ENCODE data around the gene PHGDH. TPM values are rescaled to one million over a fixed set of nuclear protein-coding genes. Genes with fewer than 3 reads are reported as not detected.
A peak's percentile ranks its signal among the peaks of the same experiment; 100 is the strongest.

The PHGDH gene
- total and polyA plus RNA-seq, 8 donors, result 2.3 to 45.8 (median 25.6) TPM

- no peak for DNase-seq
- H3K4me1 ChIP-seq, result peaks cover 0 to 5% (median 3%) of the 10 kb centered on the region in 4 donors
- no peaks in the 10 kb centered on the region for H3K9me3 ChIP-seq
- H3K27me3 ChIP-seq, result no peaks in the 10 kb centered on the region
- H3K36me3 ChIP-seq, result no peaks in the 10 kb centered on the region
- intact Hi-C loops (cut with DNase I; ENCODE audit: low total_unique reads), result no loop called here
- H3K4me3 ChIP-seq, result no peak overlapping the region
- no peak for TF ChIP-seq CTCF (IDR thresholded peaks at IDR 0.05)
- TF ChIP-seq POLR2AphosphoS5 (IDR thresholded peaks at IDR 0.05), result no peak
- TF ChIP-seq POLR2A (IDR thresholded peaks at IDR 0.05), result no peak
- TF ChIP-seq EP300 (IDR thresholded peaks at IDR 0.05), result no peak
- WGBS, 5 donors, result 68 to 80% (median 73%) methylated on average over 2 of the region's 2 CpGs
- H3K27ac ChIP-seq, result no peak overlapping the region
Observed at GRCh38 chr1:119680723-119681122, 31.0 kb upstream of the PHGDH start.

GRCh38 chr1:119681560-119681959 is 30.2 kb upstream of the PHGDH start:
- no peak for DNase-seq
- no peaks in the 10 kb centered on the region for H3K27me3 ChIP-seq
- H3K36me3 ChIP-seq, result no peaks in the 10 kb centered on the region
- no peak overlapping the region for H3K27ac ChIP-seq
- TF ChIP-seq EP300 (IDR thresholded peaks at IDR 0.05) (no peak), POLR2AphosphoS5 (IDR thresholded peaks at IDR 0.05) (no peak), POLR2A (IDR thresholded peaks at IDR 0.05) (no peak), CTCF (IDR thresholded peaks at IDR 0.05) (no peak)
- H3K4me3 ChIP-seq, result no peak overlapping the region
- no peaks in the 10 kb centered on the region for H3K9me3 ChIP-seq
- intact Hi-C loops (cut with DNase I; ENCODE audit: low total_unique reads), result no loop called here
- 80 to 95% (median 86%) methylated on average over 2 of the region's 2 CpGs for WGBS, 5 donors
- no peaks in the 10 kb centered on the region for H3K4me1 ChIP-seq

- intact Hi-C loops (cut with DNase I; ENCODE audit: low total_unique reads), result no loop called here
- DNase-seq, result no peak
- Histone ChIP-seq H3K9me3 (no peaks in the 10 kb centered on the region), H3K4me1 (no peaks in the 10 kb centered on the region), H3K27me3 (no peaks in the 10 kb centered on the region), H3K36me3 (no peaks in the 10 kb centered on the region), H3K27ac (no peak overlapping the region), H3K4me3 (no peak overlapping the region)
- no peak for TF ChIP-seq CTCF (IDR thresholded peaks at IDR 0.05)
Observed at GRCh38 chr1:119682141-119682540, 29.6 kb upstream of the PHGDH start.

- intact Hi-C loops (cut with DNase I; ENCODE audit: low total_unique reads), result no loop called here
- no peak overlapping the region for H3K4me3 ChIP-seq
- no peaks in the 10 kb centered on the region for H3K27me3 ChIP-seq
- no peak overlapping the region for H3K27ac ChIP-seq
- no peak for TF ChIP-seq EP300 (IDR thresholded peaks at IDR 0.05)
- no peak for TF ChIP-seq CTCF (IDR thresholded peaks at IDR 0.05)
- TF ChIP-seq POLR2A (IDR thresholded peaks at IDR 0.05), result no peak
- no peak for TF ChIP-seq POLR2AphosphoS5 (IDR thresholded peaks at IDR 0.05)
- no peaks in the 10 kb centered on the region for H3K9me3 ChIP-seq
- no peak for DNase-seq
- H3K36me3 ChIP-seq, result no peaks in the 10 kb centered on the region
- H3K4me1 ChIP-seq, result no peaks in the 10 kb centered on the region
- 84 to 99% (median 96%) methylated on average over 1 of the region's 1 CpG for WGBS, 5 donors
Observed at GRCh38 chr1:119683893-119684292, 27.8 kb upstream of the PHGDH start.

GRCh38 chr1:119686661-119687060 is 25.1 kb upstream of the PHGDH start:
- Histone ChIP-seq H3K27ac (no peak overlapping the region), H3K9me3 (no peaks in the 10 kb centered on the region), H3K27me3 (no peaks in the 10 kb centered on the region), H3K4me3 (no peak overlapping the region), H3K4me1 (no peaks in the 10 kb centered on the region), H3K36me3 (no peaks in the 10 kb centered on the region)
- no peak for TF ChIP-seq CTCF (IDR thresholded peaks at IDR 0.05)
- no peak for TF ChIP-seq POLR2A (IDR thresholded peaks at IDR 0.05)
- no peak for TF ChIP-seq EP300 (IDR thresholded peaks at IDR 0.05)
- TF ChIP-seq POLR2AphosphoS5 (IDR thresholded peaks at IDR 0.05), result no peak
- 56 to 77% (median 73%) methylated on average over 3 of the region's 3 CpGs for WGBS, 5 donors
- DNase-seq, result peak in 1 of 2 donors; percentile 44
- intact Hi-C loops (cut with DNase I; ENCODE audit: low total_unique reads), result no loop called here
